NOMO-1 (cell line): ENCODE measurements around the gene CIB4.

Experiments used
- DNase-seq, 2 experiments: peaks; one replicate each; lab custom pipeline; 2025; ENCODE audit not compliant: unreplicated experiment in 2 of 2; lab: John Stamatoyannopoulos, UW

Gene CIB4

GRCh38 chr2:26585966-26586365 lies 55.2 kb downstream of the CIB4 start:
- no peak for DNase-seq

GRCh38 chr2:26585100-26585499 lies 56.1 kb downstream of the CIB4 start:
- no peak for DNase-seq

- no peak for DNase-seq
Measured at GRCh38 chr2:26584656-26585055, 56.5 kb downstream of the CIB4 start.

GRCh38 chr2:26584191-26584590 lies 57.0 kb downstream of the CIB4 start:
- no peak for DNase-seq

GRCh38 chr2:26583381-26583911 lies 57.7 kb downstream of the CIB4 start:
- DNase-seq, result no peak

- no peak for DNase-seq
Measured at GRCh38 chr2:26582890-26583289, 58.3 kb downstream of the CIB4 start.

GRCh38 chr2:26581991-26582842 lies 58.9 kb downstream of the CIB4 start:
- DNase-seq, result no peak

- no peak for DNase-seq
Measured at GRCh38 chr2:26581266-26581990, 59.7 kb downstream of the CIB4 start.

- DNase-seq, result no peak
Measured at GRCh38 chr2:26580751-26581150, 60.4 kb downstream of the CIB4 start.

GRCh38 chr2:26580151-26580550 lies 61.0 kb downstream of the CIB4 start:
- DNase-seq, result no peak

GRCh38 chr2:26579723-26580040 lies 61.5 kb downstream of the CIB4 start:
- no peak for DNase-seq

GRCh38 chr2:26579025-26579722 lies 62.0 kb downstream of the CIB4 start:
- DNase-seq, result no peak

GRCh38 chr2:26578581-26578980 lies 62.6 kb downstream of the CIB4 start:
- DNase-seq, result no peak

GRCh38 chr2:26578113-26578458 lies 63.1 kb downstream of the CIB4 start:
- no peak for DNase-seq

- DNase-seq, result peak; percentile 52 to 57
Measured at GRCh38 chr2:26577442-26578112, 63.6 kb downstream of the CIB4 start.

- no peak for DNase-seq
Measured at GRCh38 chr2:26576565-26577441, 64.4 kb downstream of the CIB4 start.

- DNase-seq, result no peak
Measured at GRCh38 chr2:26575836-26576564, 65.2 kb downstream of the CIB4 start.

GRCh38 chr2:26574900-26575560 lies 66.1 kb downstream of the CIB4 start:
- DNase-seq, result no peak
